HepG2 (cell line): ENCODE measurements around the gene SMAP2. TPM values are rescaled to one million over a fixed set of nuclear protein-coding genes. Genes with fewer than 3 reads are reported as not detected.
A peak's percentile ranks its signal among the peaks of the same experiment; 100 is the strongest.

ENCODE experiments used
- AGO2 ChIP-seq: fragments of 200-400 bp; formaldehyde crosslinking; optimal IDR thresholded peaks from 2 replicates; pipeline ENCODE3; 2017; ENCODE audit warnings: mild to moderate bottlenecking, low read depth, low read length, moderate library complexity
- EZH2 ChIP-seq: conservative IDR thresholded peaks from 2 replicates; pipeline ENCODE4 v1.6.1; 2012; ENCODE audit warnings: mild to moderate bottlenecking, low read depth, low read length, moderate library complexity
- KDM5A ChIP-seq: fragments of 200-600 bp; sonication (generic); IDR thresholded peaks from 2 replicates; pipeline ENCODE4 v1.7.0; 2018; ENCODE audit warnings: antibody characterized with exemption, mild to moderate bottlenecking, low read length, borderline replicate concordance
- MATR3 ChIP-seq: sonication (generic); formaldehyde crosslinking; IDR thresholded peaks from 2 replicates; pipeline ENCODE4 v1.4.0; 2020; ENCODE audit warnings: missing genetic modification reagents
- MXD4 ChIP-seq: IDR thresholded peaks from 2 replicates; pipeline ENCODE4 v1.6.1; 2016; ENCODE audit warnings: mild to moderate bottlenecking, missing biosample characterization, missing genetic modification reagents
- NCOA1 ChIP-seq: sonication (generic); formaldehyde crosslinking; IDR thresholded peaks from 2 replicates; pipeline ENCODE4 v1.9.0; 2021; ENCODE audit warnings: missing genetic modification reagents
- NKX3-1 ChIP-seq: sonication (generic); formaldehyde crosslinking; IDR thresholded peaks from 2 replicates; pipeline ENCODE4 v1.5.0; 2020; ENCODE audit warnings: missing genetic modification reagents
- RARA ChIP-seq: IDR thresholded peaks from 2 replicates; pipeline ENCODE4 v1.6.1; 2016; ENCODE audit warnings: missing genetic modification reagents, missing compliant biosample characterization
- TAF1 ChIP-seq: sonication (generic); formaldehyde crosslinking; IDR thresholded peaks from 2 replicates; pipeline ENCODE4 v1.4.0; 2020; ENCODE audit warnings: missing genetic modification reagents
- ZNF644 ChIP-seq: IDR thresholded peaks from 2 replicates; pipeline ENCODE4 v1.6.1; 2016; ENCODE audit warnings: low read depth
- ZNF670 ChIP-seq: sonication (generic); formaldehyde crosslinking; IDR thresholded peaks from 2 replicates; pipeline ENCODE4 v1.8.0; 2022; ENCODE audit warnings: mild to moderate bottlenecking, missing genetic modification reagents, borderline replicate concordance
- ZNF780A ChIP-seq: sonication (generic); formaldehyde crosslinking; IDR thresholded peaks from 2 replicates; pipeline ENCODE4 v1.8.0; 2022; ENCODE audit warnings: mild to moderate bottlenecking, missing genetic modification reagents, moderate library complexity
- ZSCAN21 ChIP-seq: sonication (generic); formaldehyde crosslinking; IDR thresholded peaks from 2 replicates; pipeline ENCODE4 v1.8.0; 2022; ENCODE audit warnings: mild to moderate bottlenecking, missing genetic modification reagents, moderate library complexity, borderline replicate concordance
- polyA plus RNA-seq, 8 experiments: library from polyadenylated mRNA; depleted of rRNA in 3 of 8; stranded (reverse) in 7 of 8; unstranded in 1 of 8; fragments of >200 nt; fragmentation: Illumina TruSeq in 4 of 8; extraction: Trizol in 4 of 8; gene quantifications; 2 replicates each; pipeline versions ENCODE4 v1.2.1 to v1.2.3, GENCODE V29; 2011 to 2016; ENCODE audit warnings: low read depth in 4 of 8, missing spikeins in 1 of 8, mixed read lengths in 1 of 8; ENCODE audit not compliant: insufficient read depth in 1 of 8
- total RNA-seq, 5 experiments: library from RNA; depleted of rRNA; stranded (reverse); fragments of >200 nt; fragmentation: Illumina TruSeq; extraction: Trizol; gene quantifications; 2 replicates each; pipeline ENCODE4 v1.2.3, GENCODE V29; 2016; ENCODE audit warnings: low read depth in 1 of 5
- TF ChIP-seq, protein P1 (sequence below): IDR thresholded peaks from 2 replicates; pipeline ENCODE4 v1.6.1; 2016; ENCODE audit warnings: low read depth, missing genetic modification reagents, missing compliant biosample characterization
- TF ChIP-seq, protein P2 (sequence below): IDR thresholded peaks from 2 replicates; pipeline ENCODE4 v1.6.1; 2016; ENCODE audit warnings: missing compliant biosample characterization, missing genetic modification reagents, borderline replicate concordance
- TF ChIP-seq, protein P3 (sequence below): sonication (generic); formaldehyde crosslinking; IDR thresholded peaks from 2 replicates; pipeline ENCODE4 v1.4.0; 2020; ENCODE audit warnings: missing genetic modification reagents, borderline replicate concordance
- TF ChIP-seq, protein P4 (sequence below): sonication (generic); formaldehyde crosslinking; IDR thresholded peaks from 2 replicates; pipeline ENCODE4 v1.5.0; 2020; ENCODE audit warnings: mild to moderate bottlenecking, missing genetic modification reagents

Gene SMAP2
- total and polyA plus RNA-seq, 2 of the 13 experiments (the other 11 are each of a cell fraction or from before 2014, with no cell fraction given) = 19.0 to 22.3 TPM

DNA sequence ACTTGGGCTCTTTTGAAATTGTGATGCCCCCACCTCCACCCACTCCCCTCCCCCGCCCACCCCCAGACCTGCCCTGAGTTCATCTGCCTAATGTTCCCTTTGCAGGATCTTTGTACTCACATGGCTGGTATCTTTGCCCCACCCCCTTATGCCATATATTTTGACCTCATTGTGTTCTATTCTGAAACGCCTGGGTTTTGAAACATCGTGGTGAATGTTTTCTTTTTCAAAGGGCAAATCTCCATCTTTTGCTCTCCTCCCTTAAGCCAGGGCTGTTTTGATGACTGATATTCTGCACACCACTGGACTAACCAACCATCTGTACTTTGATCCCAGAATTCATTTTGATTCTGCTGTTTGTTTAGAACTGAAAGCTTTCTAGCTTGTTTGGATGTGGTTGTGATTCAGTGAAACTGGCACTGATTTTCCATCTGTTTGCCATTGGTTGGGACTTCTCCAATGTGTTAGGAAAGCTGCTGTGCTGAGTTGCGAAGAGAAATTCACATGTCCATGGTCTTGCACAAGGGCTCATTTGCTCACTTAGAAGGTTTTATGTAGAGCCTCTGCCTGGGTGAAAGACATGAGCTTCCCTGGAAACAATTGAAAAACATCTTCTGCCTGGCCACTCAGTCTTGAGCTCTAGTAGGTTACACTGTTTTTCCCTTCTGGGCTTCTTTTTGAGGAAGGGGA is 16.5 kb downstream of the SMAP2 start (continued):
- TF ChIP-seq, protein P1, sequence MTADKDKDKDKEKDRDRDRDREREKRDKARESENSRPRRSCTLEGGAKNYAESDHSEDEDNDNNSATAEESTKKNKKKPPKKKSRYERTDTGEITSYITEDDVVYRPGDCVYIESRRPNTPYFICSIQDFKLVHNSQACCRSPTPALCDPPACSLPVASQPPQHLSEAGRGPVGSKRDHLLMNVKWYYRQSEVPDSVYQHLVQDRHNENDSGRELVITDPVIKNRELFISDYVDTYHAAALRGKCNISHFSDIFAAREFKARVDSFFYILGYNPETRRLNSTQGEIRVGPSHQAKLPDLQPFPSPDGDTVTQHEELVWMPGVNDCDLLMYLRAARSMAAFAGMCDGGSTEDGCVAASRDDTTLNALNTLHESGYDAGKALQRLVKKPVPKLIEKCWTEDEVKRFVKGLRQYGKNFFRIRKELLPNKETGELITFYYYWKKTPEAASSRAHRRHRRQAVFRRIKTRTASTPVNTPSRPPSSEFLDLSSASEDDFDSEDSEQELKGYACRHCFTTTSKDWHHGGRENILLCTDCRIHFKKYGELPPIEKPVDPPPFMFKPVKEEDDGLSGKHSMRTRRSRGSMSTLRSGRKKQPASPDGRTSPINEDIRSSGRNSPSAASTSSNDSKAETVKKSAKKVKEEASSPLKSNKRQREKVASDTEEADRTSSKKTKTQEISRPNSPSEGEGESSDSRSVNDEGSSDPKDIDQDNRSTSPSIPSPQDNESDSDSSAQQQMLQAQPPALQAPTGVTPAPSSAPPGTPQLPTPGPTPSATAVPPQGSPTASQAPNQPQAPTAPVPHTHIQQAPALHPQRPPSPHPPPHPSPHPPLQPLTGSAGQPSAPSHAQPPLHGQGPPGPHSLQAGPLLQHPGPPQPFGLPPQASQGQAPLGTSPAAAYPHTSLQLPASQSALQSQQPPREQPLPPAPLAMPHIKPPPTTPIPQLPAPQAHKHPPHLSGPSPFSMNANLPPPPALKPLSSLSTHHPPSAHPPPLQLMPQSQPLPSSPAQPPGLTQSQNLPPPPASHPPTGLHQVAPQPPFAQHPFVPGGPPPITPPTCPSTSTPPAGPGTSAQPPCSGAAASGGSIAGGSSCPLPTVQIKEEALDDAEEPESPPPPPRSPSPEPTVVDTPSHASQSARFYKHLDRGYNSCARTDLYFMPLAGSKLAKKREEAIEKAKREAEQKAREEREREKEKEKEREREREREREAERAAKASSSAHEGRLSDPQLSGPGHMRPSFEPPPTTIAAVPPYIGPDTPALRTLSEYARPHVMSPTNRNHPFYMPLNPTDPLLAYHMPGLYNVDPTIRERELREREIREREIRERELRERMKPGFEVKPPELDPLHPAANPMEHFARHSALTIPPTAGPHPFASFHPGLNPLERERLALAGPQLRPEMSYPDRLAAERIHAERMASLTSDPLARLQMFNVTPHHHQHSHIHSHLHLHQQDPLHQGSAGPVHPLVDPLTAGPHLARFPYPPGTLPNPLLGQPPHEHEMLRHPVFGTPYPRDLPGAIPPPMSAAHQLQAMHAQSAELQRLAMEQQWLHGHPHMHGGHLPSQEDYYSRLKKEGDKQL (CRISPR knock-in tag) = peak; percentile 57; the same call in 1 of the 2 replicates
- TF ChIP-seq KDM5A (peak; percentile 34; the same call in 1 of the 2 replicates), ZNF780A (CRISPR knock-in tag) (no peak), MXD4 (CRISPR knock-in tag) (no peak), NCOA1 (CRISPR knock-in tag) (0 out of 2 replicates have a peak, but pooled peaks have one; percentile 51), TAF1 (CRISPR knock-in tag) (no peak), AGO2 (no peak), NKX3-1 (CRISPR knock-in tag) (no peak), MATR3 (CRISPR knock-in tag) (no peak), ZSCAN21 (CRISPR knock-in tag) (no peak), ZNF644 (peak; percentile 84), RARA (CRISPR knock-in tag) (peak; percentile 64), EZH2 (no peak), ZNF670 (CRISPR knock-in tag) (no peak)
- TF ChIP-seq, protein P2, sequence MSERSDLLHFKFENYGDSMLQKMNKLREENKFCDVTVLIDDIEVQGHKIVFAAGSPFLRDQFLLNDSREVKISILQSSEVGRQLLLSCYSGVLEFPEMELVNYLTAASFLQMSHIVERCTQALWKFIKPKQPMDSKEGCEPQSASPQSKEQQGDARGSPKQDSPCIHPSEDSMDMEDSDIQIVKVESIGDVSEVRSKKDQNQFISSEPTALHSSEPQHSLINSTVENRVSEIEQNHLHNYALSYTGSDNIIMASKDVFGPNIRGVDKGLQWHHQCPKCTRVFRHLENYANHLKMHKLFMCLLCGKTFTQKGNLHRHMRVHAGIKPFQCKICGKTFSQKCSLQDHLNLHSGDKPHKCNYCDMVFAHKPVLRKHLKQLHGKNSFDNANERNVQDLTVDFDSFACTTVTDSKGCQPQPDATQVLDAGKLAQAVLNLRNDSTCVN = no peak
- TF ChIP-seq, protein P3, sequence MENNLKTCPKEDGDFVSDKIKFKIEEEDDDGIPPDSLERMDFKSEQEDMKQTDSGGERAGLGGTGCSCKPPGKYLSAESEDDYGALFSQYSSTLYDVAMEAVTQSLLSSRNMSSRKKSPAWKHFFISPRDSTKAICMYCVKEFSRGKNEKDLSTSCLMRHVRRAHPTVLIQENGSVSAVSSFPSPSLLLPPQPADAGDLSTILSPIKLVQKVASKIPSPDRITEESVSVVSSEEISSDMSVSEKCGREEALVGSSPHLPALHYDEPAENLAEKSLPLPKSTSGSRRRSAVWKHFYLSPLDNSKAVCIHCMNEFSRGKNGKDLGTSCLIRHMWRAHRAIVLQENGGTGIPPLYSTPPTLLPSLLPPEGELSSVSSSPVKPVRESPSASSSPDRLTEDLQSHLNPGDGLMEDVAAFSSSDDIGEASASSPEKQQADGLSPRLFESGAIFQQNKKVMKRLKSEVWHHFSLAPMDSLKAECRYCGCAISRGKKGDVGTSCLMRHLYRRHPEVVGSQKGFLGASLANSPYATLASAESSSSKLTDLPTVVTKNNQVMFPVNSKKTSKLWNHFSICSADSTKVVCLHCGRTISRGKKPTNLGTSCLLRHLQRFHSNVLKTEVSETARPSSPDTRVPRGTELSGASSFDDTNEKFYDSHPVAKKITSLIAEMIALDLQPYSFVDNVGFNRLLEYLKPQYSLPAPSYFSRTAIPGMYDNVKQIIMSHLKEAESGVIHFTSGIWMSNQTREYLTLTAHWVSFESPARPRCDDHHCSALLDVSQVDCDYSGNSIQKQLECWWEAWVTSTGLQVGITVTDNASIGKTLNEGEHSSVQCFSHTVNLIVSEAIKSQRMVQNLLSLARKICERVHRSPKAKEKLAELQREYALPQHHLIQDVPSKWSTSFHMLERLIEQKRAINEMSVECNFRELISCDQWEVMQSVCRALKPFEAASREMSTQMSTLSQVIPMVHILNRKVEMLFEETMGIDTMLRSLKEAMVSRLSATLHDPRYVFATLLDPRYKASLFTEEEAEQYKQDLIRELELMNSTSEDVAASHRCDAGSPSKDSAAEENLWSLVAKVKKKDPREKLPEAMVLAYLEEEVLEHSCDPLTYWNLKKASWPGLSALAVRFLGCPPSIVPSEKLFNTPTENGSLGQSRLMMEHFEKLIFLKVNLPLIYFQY = no peak
- TF ChIP-seq, protein P4, sequence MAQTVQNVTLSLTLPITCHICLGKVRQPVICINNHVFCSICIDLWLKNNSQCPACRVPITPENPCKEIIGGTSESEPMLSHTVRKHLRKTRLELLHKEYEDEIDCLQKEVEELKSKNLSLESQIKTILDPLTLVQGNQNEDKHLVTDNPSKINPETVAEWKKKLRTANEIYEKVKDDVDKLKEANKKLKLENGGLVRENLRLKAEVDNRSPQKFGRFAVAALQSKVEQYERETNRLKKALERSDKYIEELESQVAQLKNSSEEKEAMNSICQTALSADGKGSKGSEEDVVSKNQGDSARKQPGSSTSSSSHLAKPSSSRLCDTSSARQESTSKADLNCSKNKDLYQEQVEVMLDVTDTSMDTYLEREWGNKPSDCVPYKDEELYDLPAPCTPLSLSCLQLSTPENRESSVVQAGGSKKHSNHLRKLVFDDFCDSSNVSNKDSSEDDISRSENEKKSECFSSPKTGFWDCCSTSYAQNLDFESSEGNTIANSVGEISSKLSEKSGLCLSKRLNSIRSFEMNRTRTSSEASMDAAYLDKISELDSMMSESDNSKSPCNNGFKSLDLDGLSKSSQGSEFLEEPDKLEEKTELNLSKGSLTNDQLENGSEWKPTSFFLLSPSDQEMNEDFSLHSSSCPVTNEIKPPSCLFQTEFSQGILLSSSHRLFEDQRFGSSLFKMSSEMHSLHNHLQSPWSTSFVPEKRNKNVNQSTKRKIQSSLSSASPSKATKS = 0 out of 2 replicates have a peak, but pooled peaks have one; percentile 31
